ENCODE data around the gene DYSF.

The DYSF gene

GRCh38 chr2:71532327-71532726, 79.0 kb downstream of the DYSF start:
- no peak overlapping the region for H3K27ac ChIP-seq
- TF ChIP-seq CTCF (conservative IDR thresholded peaks at IDR 0.05) (no peak), ZFX (IDR thresholded peaks at IDR 0.05) (no peak)

GRCh38 chr2:71534201-71534600, 80.8 kb downstream of the DYSF start:
- no peak overlapping the region for H3K27ac ChIP-seq
- TF ChIP-seq ZFX (IDR thresholded peaks at IDR 0.05) (no peak), CTCF (conservative IDR thresholded peaks at IDR 0.05) (no peak)

- no peak for TF ChIP-seq ZFX (IDR thresholded peaks at IDR 0.05)
- no peak for TF ChIP-seq CTCF (conservative IDR thresholded peaks at IDR 0.05)
- H3K27ac ChIP-seq, result no peak overlapping the region
Observed at GRCh38 chr2:71534826-71535225, 81.5 kb downstream of the DYSF start.

- no peak for TF ChIP-seq ZFX (IDR thresholded peaks at IDR 0.05)
- no peak for TF ChIP-seq CTCF (conservative IDR thresholded peaks at IDR 0.05)
- H3K27ac ChIP-seq, result no peak overlapping the region
Observed at GRCh38 chr2:71535526-71535925, 82.2 kb downstream of the DYSF start.

- TF ChIP-seq ZFX (IDR thresholded peaks at IDR 0.05) (no peak), CTCF (conservative IDR thresholded peaks at IDR 0.05) (no peak)
- H3K27ac ChIP-seq, result no peak overlapping the region
Observed at GRCh38 chr2:71536226-71536671, 82.9 kb downstream of the DYSF start.

GRCh38 chr2:71538241-71538640, 84.9 kb downstream of the DYSF start:
- TF ChIP-seq ZFX (IDR thresholded peaks at IDR 0.05) (no peak), CTCF (conservative IDR thresholded peaks at IDR 0.05) (no peak)
- no peak overlapping the region for H3K27ac ChIP-seq

GRCh38 chr2:71538656-71539265, 85.4 kb downstream of the DYSF start:
- TF ChIP-seq CTCF (conservative IDR thresholded peaks at IDR 0.05), result no peak
- no peak for TF ChIP-seq ZFX (IDR thresholded peaks at IDR 0.05)
- H3K27ac ChIP-seq, result no peak overlapping the region

Measured in C4-2B (cell line).